NT2/D1 (cell line): ENCODE measurements around the gene VSTM2B.

Experiments used
- DNase-seq: peaks from one replicate; pipeline ENCODE4 v3.0.0-alpha.2; 2011; ENCODE audit warnings: low read depth, low spot score
- H3K27me3 ChIP-seq: 2 replicates; pipeline ENCODE4 v1.6.0; 2011; ENCODE audit warnings: mild to moderate bottlenecking; ENCODE audit not compliant: insufficient read length, insufficient read depth
- H3K36me3 ChIP-seq: 2 replicates; pipeline ENCODE4 v1.6.1; 2011; ENCODE audit warnings: mild to moderate bottlenecking, low read length, mixed read lengths; ENCODE audit not compliant: insufficient read depth, insufficient read length
- H3K4me1 ChIP-seq: 2 replicates; pipeline ENCODE4 v1.5.1; 2011; ENCODE audit not compliant: insufficient read depth, insufficient read length
- H3K4me3 ChIP-seq: 2 replicates; pipeline ENCODE4 v1.5.1; 2011; ENCODE audit warnings: low read depth; ENCODE audit not compliant: insufficient read length
- H3K9ac ChIP-seq: 2 replicates; pipeline ENCODE4 v1.6.0; 2011; ENCODE audit warnings: low read depth; ENCODE audit not compliant: insufficient read length
- H3K9me3 ChIP-seq: 2 replicates; pipeline ENCODE4 v1.5.1; 2011; ENCODE audit warnings: mild to moderate bottlenecking, low read length; ENCODE audit not compliant: insufficient read depth
- SUZ12 ChIP-seq: IDR thresholded peaks from 2 replicates; pipeline ENCODE4 v1.6.1; 2011; ENCODE audit not compliant: insufficient read length, insufficient read depth; ENCODE audit errors: extremely low read depth
- YY1 ChIP-seq: IDR thresholded peaks from 2 replicates; pipeline ENCODE4 v1.6.1; 2011; ENCODE audit not compliant: insufficient read length, insufficient read depth
- ZNF274 ChIP-seq: IDR thresholded peaks from 2 replicates; pipeline ENCODE4 v1.6.1; 2011; ENCODE audit warnings: mild to moderate bottlenecking, low read depth, low read length

VSTM2B gene

DNA sequence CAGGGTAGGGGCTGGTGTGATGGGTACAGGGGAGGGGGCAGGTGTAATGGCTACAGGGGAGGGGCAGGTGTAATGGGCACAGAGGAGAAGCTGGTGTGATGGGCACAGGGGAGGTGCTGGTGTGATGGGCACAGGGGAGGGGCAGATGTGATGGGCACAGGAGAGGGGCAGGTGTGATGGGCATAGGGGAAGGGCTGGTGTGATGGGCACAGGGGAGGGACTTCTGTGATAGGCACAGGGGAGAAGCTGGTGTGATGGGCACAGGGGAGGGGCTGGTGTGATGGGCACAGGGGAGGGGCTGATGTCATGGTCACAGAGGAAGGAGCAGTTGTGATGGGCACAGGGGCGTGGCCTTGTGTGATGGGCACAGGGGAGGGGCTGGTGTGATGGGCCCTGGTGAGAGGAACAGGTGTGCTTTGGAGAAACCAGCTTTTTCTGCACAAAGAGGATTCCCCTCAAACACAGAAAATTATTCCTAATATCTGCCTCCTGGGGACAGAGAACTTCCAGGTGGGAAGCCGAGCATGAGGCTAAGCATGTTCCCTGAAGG is 41.6 kb downstream of the VSTM2B start:
- TF ChIP-seq ZNF274 = no peak
- TF ChIP-seq YY1 = no peak
- no peak for TF ChIP-seq SUZ12
- Histone ChIP-seq H3K9ac (no peak overlapping the region), H3K4me3 (no peak overlapping the region), H3K36me3 (no peaks in the 10 kb centered on the region), H3K9me3 (no peaks in the 10 kb centered on the region), H3K4me1 (peaks cover 4% of the 10 kb centered on the region), H3K27me3 (no peaks in the 10 kb centered on the region)
- no peak for DNase-seq

DNA sequence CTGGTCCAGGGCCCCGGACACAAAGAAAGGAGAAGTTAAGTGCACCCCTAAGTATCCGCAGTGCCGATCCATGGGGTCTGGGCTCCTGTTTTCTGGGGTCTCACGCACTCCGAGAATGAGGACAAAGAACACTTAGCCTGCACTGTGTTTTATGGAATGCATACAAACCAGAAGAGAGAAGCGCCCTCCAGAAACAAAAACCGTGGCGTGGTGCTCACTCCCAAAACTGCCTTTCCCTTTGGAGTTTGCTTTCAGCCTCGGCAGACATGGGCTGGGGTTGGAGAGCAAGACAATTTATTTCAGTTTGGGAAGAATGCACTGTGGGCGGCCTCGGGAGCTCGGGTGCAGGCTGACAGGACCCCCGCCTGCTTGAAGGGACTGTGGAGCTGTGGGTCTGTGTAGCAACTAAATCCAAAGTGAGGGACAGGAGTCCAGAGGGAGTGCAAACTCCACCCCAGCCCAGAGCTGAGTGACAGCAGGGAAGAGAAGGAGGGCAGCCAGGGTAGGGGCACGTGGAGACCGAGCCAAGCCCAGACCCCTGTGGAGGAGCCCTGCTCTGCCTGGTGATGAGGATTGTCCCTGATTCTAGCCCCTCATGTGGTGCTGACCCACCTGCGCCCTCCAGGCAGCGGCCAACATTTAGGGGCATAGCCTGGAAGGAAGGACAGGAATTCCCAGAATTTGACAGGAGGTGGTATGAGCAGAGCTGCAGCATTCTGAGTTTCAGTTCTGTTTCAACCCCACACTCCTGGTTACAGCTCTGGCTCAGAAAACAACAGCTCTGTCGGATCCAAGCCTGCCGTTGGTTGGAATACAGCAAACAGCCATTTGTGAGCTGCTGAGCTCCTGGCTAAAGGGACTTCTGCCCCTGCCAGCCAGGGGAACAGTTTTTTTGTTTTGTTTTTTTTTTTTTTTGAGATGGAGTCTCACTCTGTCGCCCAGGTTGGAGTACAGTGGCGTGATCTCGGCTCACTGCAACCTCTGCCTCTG is 42.5 kb downstream of the VSTM2B start:
- no peaks in the 10 kb centered on the region for H3K36me3 ChIP-seq
- H3K27me3 ChIP-seq = no peaks in the 10 kb centered on the region
- DNase-seq = no peak
- peaks cover 4% of the 10 kb centered on the region for H3K4me1 ChIP-seq
- H3K9ac ChIP-seq = no peak overlapping the region
- H3K9me3 ChIP-seq = no peaks in the 10 kb centered on the region
- no peak overlapping the region for H3K4me3 ChIP-seq
- no peak for TF ChIP-seq ZNF274
- TF ChIP-seq YY1 = no peak
- TF ChIP-seq SUZ12 = no peak

DNA sequence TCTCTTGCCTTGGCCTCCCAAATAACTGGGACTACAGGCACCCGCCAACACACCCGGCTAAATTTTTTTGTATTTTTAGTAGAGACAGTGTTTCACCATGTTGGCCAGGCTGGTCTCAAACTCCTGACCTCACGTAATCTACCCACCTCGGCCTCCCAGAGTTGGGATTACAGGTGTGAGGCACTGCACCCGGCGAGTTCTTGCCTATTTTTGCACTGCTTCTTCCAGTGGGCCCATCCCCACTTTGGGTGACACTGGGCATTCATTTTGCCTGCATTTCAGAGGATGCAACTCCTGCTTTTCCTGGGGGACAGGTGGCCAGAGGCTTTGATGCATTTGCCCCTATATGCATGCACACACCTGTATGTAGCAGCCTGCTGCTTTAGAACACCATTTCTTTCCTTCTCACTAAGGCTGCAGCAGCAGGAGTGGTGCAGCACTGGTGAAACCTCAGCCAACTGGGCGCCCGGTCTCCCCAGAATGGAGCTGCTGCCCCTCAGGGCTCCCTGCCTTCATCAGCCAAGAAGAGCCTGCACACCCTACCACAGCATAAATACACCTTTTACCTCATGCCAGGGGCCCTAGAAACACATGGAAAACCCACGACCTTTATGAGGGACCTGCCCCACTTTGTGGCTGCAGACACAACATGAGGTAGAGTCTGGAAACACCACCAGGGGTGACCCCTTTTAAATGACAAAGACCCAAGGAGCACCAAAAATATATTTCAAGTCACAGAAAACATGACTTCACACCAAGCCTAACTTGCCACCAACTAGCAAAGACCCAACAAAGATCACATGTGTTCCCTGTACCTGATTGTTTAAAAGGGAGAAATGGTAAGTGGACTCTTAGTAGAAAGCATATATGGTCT is 43.5 kb downstream of the VSTM2B start:
- H3K9me3 ChIP-seq = no peaks in the 10 kb centered on the region
- no peaks in the 10 kb centered on the region for H3K36me3 ChIP-seq
- no peak overlapping the region for H3K4me3 ChIP-seq
- no peak overlapping the region for H3K9ac ChIP-seq
- no peak for TF ChIP-seq SUZ12
- no peak for TF ChIP-seq YY1
- no peak for TF ChIP-seq ZNF274
- DNase-seq = no peak
- H3K27me3 ChIP-seq = no peaks in the 10 kb centered on the region
- peaks cover 4% of the 10 kb centered on the region for H3K4me1 ChIP-seq

DNA sequence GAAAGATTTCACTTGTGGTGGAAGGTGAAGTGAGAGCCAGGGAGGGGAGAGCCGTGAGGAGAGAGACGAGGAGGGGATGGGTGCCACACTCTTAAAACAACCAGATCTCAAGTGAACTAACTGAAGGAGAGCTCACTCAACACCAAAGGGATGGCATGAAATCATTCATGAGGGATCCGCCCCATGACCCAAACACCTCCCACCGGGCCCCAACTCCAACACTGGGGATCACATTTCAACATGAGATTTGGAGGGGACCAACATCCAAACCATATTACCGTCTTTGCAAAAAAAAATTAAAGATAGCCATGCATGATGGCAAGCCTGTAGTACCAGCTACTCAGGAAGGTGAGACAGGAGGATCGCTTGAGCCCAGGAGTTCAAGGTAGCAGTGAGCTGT is 45.4 kb downstream of the VSTM2B start:
- peaks cover 4% of the 10 kb centered on the region for H3K4me1 ChIP-seq
- H3K9ac ChIP-seq = no peak overlapping the region
- H3K4me3 ChIP-seq = no peak overlapping the region
- no peaks in the 10 kb centered on the region for H3K27me3 ChIP-seq
- H3K9me3 ChIP-seq = no peaks in the 10 kb centered on the region
- DNase-seq = no peak
- TF ChIP-seq YY1 (no peak), SUZ12 (no peak), ZNF274 (no peak)
- H3K36me3 ChIP-seq = no peaks in the 10 kb centered on the region

DNA sequence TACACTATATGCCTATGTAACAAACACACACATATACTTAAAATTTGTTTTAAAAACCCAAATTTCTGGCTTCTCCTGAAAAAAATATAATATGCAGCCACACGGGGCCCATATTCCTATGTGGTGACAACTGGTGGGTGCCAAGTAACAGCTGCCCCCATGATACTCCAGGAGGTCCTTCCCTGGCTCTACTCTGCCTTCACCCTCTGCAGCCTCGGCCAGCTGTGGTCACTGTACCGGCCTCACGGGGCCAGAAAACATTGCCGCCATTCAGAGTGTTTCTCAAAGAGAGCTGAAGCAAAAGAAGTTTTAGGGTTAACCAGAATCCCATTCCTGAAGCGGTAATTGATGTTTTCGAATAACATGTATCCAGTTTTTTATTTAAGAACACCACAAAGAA is 47.7 kb downstream of the VSTM2B start:
- H3K4me3 ChIP-seq = no peak overlapping the region
- H3K9ac ChIP-seq = no peak overlapping the region
- H3K4me1 ChIP-seq = peaks cover 11% of the 10 kb centered on the region
- H3K27me3 ChIP-seq = peaks cover 5% of the 10 kb centered on the region
- no peak for DNase-seq
- TF ChIP-seq SUZ12 = no peak
- TF ChIP-seq YY1 = no peak
- TF ChIP-seq ZNF274 = no peak
- H3K36me3 ChIP-seq = no peaks in the 10 kb centered on the region
- no peaks in the 10 kb centered on the region for H3K9me3 ChIP-seq

DNA sequence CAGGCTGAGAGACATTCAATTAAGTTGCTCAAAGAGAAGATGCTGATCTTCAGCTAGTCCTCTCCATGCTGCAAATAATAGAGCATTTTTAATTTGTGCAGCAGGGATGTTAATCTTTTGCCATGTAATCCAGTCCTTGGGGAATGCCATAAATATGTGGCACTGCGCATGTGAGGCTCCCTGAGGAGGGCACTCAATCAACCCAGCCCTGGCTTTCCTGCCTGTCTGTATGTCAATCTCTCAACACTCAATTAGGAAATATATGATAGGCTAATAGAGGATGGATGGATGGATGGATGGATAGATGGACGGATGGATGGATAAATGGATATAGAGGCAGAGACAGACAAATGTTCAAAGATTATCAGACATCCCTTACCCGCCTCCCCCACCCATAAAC is 48.7 kb downstream of the VSTM2B start:
- TF ChIP-seq YY1 = no peak
- no peak for TF ChIP-seq SUZ12
- no peak for TF ChIP-seq ZNF274
- H3K27me3 ChIP-seq = peaks cover 5% of the 10 kb centered on the region
- H3K9ac ChIP-seq = no peak overlapping the region
- H3K4me1 ChIP-seq = peaks cover 9% of the 10 kb centered on the region
- no peak overlapping the region for H3K4me3 ChIP-seq
- H3K36me3 ChIP-seq = no peaks in the 10 kb centered on the region
- no peaks in the 10 kb centered on the region for H3K9me3 ChIP-seq
- no peak for DNase-seq
